GM21717 (cell line): ENCODE results near the gene MFN1.

Experiments
- ATAC-seq: cut with Tn5 transposase; IDR thresholded peaks from one replicate; pipeline ENCODE4 v1.9.1; 2021; ENCODE audit warnings: mild to moderate bottlenecking, moderate library complexity; ENCODE audit not compliant: unreplicated experiment

Gene MFN1

DNA sequence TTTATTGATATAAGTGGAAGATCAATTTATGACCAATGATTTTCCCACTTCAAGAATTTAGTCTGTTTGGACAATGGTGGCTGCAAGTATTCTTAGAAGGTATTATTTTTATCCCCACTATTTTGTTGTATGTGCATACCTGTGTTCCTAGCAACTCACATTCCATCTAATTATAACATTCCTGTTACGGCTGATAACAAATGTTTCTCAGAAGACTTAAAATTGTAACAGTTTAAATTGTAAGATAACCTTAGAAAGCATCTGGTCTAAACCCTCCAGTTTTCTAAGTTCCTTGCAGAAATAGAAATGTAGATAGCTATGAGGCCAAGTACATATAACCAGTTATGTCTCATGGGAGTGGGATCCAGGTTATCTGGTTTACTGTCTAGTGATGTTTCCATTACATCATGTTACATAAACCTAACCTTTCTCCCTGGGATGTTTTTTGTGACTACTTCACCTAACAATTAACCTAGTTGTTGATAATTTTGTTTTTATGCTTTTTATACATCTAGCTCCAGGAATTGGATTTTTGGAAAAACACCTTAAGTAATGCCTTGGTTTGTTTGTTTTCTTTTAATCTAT lies 11.1 kb upstream of the MFN1 start:
- no peak for ATAC-seq

DNA sequence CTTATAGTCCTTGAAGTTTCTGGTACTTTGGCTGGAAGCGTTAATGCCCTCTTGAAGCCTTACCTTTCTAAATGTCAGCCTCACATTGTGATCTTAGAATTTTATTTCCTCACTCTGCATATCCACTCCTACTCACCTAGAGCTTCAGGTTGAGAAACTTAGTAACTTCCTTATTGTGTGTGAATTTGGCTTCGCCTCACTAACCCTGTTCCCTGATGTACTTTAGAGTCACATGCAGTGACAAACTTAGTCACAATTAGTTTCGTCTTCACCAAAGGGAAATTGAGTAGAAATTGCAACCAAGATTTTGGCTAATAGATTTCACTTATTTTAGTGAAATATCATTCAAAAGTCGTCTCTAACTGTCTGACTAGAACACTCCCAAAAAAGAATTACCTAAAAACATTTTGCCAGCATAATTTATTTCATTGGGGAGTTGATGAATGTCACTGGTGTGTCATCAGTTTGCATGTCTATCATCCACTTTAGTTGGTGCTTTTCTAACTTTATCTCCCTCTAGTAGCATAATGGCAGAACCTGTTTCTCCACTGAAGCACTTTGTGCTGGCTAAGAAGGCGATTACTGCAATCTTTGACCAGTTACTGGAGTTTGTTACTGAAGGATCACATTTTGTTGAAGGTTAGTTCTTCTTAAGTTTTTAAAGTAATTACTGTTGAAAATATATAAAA lies 960 bp downstream of the MFN1 start:
- peak; percentile 70 for ATAC-seq

DNA sequence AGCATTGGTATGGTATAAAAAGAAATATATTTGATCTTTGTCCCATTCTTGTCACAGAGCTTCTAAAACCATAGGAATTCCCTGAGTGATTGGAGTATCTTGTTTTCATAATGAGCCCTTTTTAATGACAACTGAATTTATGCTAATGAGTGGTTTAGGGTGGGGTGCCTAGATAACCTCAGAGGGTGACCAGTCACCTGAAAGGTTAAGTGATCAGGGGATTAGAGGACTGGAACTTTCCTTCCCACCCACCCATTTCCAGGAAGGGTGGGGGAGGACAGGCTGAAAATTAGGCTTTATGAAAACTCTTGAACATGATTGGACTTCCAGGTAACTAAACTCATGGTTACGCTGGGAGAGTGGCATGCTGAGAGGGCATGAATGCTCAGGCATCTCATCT lies 8.5 kb downstream of the MFN1 start:
- no peak for ATAC-seq

DNA sequence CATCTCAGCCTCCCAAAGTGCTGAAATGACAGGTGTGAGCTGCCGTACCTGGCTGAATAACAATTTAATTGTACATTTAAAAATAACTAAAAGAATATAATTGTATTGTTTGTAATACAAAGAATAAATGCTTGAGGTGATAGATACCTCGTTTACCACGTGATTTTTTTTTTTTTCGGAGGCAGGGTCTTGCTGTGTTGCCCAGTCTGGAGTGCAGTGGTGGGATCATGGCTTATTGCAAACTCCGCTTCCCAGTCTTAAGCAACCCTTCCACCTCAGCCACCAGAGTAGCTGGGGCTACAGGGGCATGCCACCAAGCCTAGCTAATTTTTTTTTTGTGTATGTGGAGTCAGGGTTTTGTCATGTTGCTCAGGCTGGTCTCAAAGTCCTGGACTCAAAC lies 15.8 kb downstream of the MFN1 start:
- ATAC-seq, result no peak

DNA sequence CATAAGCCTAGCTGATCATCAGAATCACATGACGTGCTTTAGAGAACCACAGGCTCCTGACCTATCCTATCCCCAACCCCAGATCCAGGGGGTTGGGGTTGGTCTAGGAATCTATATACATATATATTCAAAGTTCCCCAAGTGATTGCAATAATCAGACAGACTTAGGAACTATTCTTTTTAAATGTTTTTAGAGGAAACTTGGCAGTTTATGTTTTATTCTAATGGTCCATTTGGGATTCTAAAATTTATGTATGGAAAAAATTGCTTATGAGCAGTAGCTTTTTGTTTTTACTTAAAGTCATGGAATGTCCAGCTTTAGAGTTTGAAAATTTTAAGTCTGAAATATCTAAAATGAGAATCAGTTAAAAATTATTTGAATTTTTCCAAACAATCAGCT lies 22.1 kb downstream of the MFN1 start:
- no peak for ATAC-seq

DNA sequence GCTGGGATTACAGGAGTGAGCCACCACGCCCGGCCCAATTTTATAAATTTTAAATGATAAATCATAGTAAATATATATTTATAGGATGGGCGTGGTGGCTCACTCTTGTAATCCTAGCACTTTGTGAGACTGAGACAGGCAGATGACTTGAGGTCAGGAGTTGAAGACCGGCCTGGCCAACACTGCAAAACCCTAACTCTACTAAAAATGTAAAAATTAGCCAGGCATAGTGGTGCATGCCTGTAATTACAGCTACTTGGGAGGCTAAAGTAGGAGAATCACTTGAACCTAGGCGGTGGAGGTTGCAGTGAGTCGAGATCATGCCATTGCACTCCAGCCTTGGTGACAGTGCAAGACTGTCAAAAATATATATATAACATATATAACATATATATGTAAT lies 26.4 kb downstream of the MFN1 start:
- ATAC-seq, result no peak

DNA sequence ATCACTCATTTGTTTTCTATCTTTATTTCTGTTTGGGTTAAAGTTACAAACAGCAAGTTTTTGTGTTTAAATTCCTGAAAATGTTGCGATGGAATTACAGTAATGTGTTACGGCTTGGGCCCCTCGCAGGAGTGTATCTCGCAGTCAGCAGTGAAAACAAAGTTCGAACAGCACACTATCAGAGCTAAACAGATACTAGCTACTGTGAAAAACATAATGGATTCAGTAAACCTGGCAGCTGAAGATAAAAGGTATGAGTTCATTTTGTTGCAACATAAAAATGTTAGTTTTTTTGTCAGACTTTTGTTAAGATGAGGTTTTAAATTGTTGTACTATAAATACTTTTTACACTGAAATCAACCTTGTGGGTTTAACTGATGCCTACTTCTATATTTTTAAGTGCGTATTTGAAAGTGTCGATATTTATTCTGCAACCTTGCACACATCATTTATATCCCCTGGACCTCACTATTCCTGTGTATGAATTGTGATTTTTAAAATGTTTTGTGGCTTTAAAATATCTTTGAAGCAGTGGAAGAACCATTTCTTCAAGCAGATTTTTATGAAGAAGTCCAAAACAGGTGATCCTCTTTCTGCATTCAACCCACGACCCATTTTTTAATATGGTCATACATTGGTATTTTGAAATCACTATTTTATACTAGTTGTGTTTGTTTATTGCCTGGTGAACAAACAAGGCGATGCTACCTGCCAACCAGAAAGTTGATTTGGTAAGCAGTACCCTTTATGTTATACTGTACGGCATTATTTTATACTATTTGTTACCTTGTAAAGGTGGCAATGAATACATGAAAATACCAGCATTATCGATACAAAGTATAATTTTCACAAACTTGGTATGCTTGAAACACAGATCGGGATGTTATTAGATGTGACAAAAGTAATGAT lies 27.8 kb downstream of the MFN1 start:
- no peak for ATAC-seq

DNA sequence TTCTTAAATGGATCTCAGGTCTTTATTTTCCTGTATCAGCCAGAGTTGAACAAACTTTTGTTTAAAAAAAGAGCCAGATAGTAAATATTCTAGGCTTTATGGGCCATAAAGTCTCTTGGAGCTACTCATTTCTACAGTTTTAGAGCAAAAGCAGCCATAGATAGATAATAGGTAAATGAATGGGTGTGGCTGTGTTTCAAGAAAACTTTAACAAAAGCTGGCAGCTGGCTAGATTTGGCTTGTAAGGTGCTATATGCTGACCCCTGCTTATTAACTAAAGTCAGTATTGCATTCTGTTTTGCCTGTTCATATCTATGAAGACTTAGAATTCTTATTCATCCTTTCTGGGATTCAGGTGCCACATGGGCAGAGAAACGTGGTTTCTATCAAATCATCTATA lies 29.0 kb downstream of the MFN1 start:
- ATAC-seq, result no peak

DNA sequence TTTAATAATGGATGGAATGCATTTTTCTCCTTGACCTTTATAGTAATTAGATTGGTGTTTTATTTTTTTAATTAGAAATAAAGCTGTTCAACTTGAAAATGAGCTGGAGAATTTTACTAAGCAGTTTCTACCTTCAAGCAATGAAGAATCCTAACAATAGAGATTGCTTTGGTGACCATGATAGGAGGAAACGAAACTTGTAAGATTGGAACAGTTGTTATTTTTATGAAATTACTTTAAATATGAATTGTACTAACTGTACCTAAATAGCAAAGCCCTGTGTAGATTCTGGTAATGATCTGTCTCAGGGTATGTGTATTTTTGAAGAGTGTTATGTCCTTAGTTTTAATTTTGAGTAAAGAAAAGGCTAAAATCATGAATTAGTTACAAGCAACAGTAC lies 44.4 kb downstream of the MFN1 start:
- ATAC-seq, result no peak

DNA sequence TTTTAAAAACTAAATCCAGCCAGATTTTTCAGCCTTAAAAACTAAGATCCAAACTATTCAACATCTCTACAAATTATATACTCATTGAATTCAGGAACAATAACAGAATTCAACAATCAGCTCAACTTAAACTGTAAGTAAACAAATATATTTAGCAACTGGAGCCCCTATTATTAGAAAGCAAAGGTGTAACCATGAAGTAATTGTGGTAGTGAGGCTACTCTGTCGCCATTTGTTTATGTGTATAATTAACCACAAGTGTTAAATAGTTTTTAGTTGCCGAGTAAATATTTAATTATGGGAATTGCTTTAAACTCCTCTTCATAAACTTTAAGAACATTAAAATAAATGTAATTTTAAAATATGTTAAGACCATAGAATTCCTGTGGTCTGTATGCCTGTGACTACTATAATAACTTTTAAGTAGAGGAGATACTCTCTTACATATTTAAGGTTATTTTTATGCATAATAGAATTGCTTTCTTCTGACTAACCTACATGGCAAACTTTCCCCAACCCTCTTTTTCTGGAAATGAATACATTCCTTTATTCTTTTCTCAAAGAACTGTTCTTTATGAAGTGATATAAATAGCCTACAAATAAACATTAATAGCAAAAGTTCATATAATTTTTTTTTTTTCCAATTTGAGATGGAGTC lies 51.2 kb downstream of the MFN1 start:
- ATAC-seq, result no peak

DNA sequence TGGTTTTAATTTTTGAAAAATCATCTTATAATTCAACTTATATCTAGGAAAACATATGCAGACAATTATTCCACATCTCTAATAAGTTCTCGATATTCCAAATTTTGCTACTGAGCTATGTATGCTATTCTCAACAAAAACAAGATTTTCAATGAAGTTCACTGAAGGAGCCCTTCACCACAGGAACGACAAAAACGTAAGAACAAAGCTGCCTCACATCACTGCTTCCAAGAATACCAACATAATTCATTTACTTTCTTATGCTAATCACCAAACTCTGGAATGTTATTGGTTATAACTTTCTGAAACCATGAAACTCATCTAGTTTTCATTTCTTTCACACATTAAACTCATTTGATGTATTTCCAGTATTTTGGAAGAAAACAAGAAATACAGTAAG lies 54.1 kb downstream of the MFN1 start:
- ATAC-seq, result no peak

DNA sequence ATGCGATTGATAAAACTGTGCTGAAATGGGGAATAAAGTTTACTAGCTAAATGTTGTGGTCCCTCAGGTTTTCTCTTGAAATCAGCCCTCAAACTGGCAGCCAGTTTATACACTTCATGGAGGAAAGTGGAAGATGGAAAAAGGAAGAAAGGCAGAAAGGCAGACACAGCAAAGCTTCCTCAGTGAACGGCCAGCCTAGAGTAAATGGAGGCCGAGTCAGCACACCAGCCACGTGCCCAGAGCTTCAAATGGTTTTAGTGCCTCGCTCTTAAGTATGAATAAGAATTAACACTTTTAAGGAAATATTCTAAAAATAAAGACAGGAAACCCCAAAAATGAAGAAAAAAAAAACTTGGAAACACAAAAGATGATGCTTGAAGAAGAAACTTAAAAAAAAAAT lies 55.5 kb downstream of the MFN1 start:
- ATAC-seq, result no peak

DNA sequence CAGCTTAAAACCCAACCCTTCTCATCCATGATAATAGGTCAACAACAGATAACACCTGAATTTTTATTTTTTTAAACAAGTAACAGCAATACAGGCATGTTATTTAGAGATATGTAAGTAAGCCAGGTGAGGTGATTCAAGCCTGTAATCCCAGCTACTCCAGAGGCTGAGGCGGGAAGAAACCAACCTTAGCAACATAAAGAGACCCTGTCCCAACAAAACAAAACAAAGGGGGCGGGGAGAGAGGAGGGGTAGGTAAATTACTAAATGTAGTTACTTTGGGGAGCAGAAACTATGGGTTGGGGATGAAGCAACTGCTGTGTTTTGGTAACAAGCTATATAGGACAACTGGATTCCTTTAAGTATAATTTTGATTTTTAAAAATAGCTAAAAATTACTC lies 56.8 kb downstream of the MFN1 start:
- ATAC-seq, result no peak

DNA sequence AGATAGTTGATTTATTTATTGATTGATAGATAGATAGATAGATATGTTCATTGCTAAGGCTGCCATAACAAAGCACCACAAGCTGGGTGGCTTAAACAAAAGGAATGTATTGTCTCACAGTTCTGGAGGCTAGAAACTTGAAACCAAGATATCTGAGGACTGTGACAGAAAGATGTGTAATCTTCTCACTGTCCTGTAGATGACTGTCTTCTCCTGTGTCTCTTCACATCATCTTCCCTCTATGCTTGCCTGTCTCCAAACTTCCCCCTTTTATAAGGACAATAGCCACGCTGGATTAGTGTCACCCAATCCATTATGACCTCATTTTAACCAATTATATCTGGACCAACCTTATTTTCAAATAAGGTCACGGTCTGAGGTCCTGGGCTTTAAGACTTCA lies 62.8 kb downstream of the MFN1 start:
- no peak for ATAC-seq

DNA sequence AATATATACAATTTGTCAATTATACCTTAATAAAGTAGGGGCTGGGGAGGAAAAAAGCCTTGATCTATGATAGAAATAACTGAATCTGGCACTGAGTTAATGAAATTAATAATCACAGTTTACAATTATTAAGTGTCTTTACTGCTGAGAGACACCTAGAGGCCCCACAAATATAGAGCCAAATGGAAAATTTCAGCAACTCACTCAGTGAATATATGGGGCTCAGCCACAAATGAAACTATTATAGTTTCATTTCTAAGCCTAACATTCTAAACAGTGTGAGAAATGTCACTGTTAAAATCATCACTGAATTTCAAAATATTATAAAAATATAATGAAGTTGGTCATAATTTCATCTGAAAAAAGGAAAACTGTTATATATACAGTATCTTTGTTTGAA lies 63.5 kb downstream of the MFN1 start:
- ATAC-seq, result no peak

DNA sequence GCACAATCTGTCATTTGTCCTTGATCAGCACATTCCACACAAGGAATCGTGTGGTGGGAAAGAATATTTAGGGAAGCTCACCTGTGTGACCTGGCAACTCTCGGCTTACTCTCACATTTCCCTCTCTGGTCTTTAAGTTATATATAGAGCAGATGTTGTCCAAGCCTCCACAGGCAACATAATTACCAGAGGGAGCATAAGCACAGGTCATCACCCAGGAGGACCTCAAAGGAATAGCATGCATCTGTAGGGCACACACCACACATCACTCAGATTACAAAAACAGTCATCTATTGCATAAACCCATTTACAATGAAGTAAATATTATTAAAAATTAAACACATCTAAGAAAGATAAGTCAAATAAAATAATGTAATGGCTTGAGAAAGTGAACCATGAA lies 67.3 kb downstream of the MFN1 start:
- no peak for ATAC-seq

DNA sequence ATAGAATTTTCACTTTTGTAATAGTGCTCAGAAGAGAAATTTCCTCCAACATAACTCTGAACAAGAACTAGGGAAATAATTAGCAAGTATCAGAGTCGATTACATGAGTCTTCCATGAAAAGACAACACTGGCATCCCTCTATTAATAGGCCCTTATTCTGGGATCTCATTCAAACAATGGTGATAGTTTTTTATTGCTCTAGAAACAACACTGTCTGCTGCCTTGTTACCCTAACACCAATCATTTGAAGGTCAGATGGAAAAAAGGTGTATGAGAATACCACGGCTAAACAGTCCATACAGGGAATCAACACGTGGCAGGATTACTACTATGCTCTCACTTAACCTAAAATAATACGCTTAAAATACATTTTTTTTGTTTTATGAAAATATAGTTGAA lies 67.9 kb downstream of the MFN1 start:
- ATAC-seq, result no peak

DNA sequence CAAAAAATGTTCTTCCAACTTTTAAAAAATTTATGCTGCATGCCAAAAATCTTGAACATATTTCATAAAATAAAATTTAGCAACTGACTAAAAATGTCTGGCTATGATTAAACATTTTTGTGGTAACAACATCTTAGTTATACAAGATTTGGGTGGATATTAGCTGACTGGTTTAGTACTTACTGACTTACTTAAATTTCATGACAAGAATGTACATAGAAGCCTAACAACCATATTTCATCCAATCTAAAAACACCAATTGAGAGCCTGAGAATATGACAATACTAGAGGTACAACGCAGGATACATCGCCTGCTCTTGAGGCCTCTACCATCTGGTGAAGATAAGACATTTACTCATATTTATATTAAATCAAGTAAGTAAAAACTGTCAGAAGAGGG lies 69.2 kb downstream of the MFN1 start:
- ATAC-seq, result no peak

DNA sequence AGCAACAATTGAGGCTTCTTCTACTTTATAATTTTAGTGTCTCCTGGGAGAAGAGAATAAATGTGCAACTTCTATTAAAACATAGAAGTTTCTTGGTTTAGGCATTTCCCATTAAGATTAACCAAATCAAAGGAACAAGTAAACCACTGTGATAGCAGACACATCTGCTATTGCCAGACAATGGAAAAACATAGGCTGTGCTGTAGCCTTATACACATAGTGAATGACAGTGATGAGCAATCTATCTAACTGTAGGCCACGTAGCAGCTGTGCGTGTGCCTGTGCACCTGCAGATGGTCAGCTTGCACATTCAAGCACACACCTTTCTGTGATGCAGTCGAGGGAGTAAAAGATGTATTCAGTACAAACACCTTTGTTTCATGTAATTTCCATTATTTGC lies 71.1 kb downstream of the MFN1 start:
- no peak for ATAC-seq

DNA sequence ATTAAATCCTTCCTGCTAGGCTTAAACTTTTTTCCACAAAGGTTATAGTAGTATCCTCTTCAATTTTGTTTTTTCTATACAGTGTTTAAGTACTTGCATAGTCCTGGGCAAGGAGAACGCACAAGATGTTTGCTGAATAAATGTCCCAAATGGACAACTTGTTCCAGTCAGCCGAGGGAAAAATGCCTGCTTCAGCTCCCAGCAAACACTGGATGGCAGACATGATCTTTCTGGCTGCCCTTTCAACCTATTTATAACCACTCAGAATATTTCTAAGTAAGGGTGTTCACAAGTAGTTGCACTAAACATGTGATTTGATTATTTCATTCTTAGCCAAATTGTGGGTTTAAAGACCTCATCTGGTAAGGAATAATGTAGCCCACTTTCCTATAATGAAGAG lies 74.0 kb downstream of the MFN1 start:
- no peak for ATAC-seq

DNA sequence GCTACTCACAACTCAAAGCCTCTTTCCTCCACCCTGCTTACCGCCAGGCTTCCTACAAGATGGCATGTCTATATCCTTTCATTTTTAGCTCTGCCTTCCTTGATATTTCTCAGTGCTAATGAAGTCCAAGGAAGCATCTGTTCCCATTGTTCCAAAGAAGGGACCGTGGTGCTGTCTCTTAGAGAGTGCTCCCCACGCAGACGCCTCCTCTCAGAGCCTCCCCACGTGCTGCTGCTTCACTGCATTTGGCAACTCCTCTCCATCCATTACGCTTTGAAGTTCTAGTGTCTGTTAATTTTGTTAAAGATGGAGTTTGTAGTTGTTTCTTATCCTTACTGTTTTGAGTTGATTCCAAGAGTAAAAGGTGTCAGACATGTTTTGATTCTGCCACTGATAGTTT lies 77.6 kb downstream of the MFN1 start:
- ATAC-seq, result no peak
